Measurements from ENCODE around the gene SRL.
A peak's percentile ranks its signal among the peaks of the same experiment; 100 is the strongest.

SRL gene

DNA sequence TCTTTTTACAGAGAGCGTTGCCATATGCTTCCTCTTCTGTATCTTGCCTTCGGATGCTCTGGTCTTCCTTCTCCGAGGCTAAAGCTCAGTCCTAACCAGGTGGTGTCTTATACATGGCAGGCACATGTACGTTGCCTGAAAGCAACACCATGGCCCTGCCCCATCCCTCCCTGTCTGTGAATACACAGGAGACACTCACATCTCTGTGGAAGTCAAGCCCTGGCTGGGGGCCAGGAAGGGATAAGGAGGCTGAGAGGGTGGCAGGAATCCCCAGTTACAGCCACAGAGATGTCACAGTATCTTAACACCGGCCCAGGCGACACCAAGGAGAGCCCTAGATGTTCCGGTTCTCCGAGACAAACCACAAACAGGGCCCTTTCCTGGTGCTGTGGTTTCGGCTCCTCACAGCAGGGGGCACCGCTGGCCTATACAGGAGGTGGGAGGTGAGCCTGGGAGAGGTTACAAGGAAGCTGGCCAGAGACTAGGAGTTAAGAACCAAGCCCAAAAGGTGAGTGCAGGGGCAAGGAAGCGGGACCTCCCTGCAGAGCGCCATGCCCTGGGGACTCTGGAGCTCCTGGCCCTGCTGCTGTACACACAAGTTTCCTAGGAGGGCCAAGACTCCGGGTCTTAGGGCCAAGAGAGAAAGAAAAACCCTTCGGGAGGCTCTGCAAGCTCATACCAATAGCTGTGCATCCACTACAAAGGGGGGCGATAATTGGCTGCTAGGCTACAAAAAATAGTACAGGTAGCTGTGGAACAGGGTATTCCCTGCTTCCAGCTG lies 41.7 kb downstream of the SRL start:
- Histone ChIP-seq H3K4me3 (replicated peaks; ENCODE audit: insufficient read depth, low read length) (no peak overlapping the region), H3K27me3 (ENCODE audit: insufficient read depth, poor library complexity, severe bottlenecking) (no peaks in the 10 kb centered on the region), H3K27ac (replicated peaks) (no peak overlapping the region)
- no peak for TF ChIP-seq GABPA (IDR thresholded peaks at IDR 0.05; ENCODE audit: low read depth)
- TF ChIP-seq, protein P1, sequence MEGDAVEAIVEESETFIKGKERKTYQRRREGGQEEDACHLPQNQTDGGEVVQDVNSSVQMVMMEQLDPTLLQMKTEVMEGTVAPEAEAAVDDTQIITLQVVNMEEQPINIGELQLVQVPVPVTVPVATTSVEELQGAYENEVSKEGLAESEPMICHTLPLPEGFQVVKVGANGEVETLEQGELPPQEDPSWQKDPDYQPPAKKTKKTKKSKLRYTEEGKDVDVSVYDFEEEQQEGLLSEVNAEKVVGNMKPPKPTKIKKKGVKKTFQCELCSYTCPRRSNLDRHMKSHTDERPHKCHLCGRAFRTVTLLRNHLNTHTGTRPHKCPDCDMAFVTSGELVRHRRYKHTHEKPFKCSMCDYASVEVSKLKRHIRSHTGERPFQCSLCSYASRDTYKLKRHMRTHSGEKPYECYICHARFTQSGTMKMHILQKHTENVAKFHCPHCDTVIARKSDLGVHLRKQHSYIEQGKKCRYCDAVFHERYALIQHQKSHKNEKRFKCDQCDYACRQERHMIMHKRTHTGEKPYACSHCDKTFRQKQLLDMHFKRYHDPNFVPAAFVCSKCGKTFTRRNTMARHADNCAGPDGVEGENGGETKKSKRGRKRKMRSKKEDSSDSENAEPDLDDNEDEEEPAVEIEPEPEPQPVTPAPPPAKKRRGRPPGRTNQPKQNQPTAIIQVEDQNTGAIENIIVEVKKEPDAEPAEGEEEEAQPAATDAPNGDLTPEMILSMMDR (IDR thresholded peaks at IDR 0.05; ENCODE audit: insufficient read depth, low read length) = peak; percentile 22
- peak; percentile 37 to 72 for DNase-seq (ENCODE audit: low read depth in 1 of 2, low spot score in 1 of 2)

GRCh38 chr16:4198816-4199215 lies 43.1 kb downstream of the SRL start:
- Histone ChIP-seq H3K27ac (replicated peaks) (no peak overlapping the region), H3K4me3 (replicated peaks; ENCODE audit: insufficient read depth, low read length) (no peak overlapping the region), H3K27me3 (ENCODE audit: insufficient read depth, poor library complexity, severe bottlenecking) (no peaks in the 10 kb centered on the region)
- TF ChIP-seq SPI1 (IDR thresholded peaks at IDR 0.05; ENCODE audit: borderline replicate concordance, low read depth) (no peak), POLR2AphosphoS5 (IDR thresholded peaks at IDR 0.05; ENCODE audit: low read depth) (no peak), GABPA (IDR thresholded peaks at IDR 0.05; ENCODE audit: low read depth) (no peak), REST (IDR thresholded peaks at IDR 0.05; ENCODE audit: insufficient replicate concordance, low read depth) (no peak)
- TF ChIP-seq, protein P1 (IDR thresholded peaks at IDR 0.05; ENCODE audit: insufficient read depth, low read length) = no peak
- DNase-seq (ENCODE audit: low read depth in 1 of 2, low spot score in 1 of 2) = no peak

GRCh38 chr16:4194661-4195060 lies 47.2 kb downstream of the SRL start:
- DNase-seq (ENCODE audit: low read depth in 1 of 2, low spot score in 1 of 2) = peak; percentile 74 to 83
- TF ChIP-seq POLR2AphosphoS5 (IDR thresholded peaks at IDR 0.05; ENCODE audit: low read depth) = peak; percentile 64
- TF ChIP-seq GABPA (IDR thresholded peaks at IDR 0.05; ENCODE audit: low read depth) = no peak
- no peak for TF ChIP-seq REST (IDR thresholded peaks at IDR 0.05; ENCODE audit: insufficient replicate concordance, low read depth)
- TF ChIP-seq, protein P1 (IDR thresholded peaks at IDR 0.05; ENCODE audit: insufficient read depth, low read length) = no peak
- TF ChIP-seq SPI1 (IDR thresholded peaks at IDR 0.05; ENCODE audit: borderline replicate concordance, low read depth) = peak; percentile 97
- peak overlapping the region; percentile 74 for H3K27ac ChIP-seq (replicated peaks)
- no peaks in the 10 kb centered on the region for H3K27me3 ChIP-seq (ENCODE audit: insufficient read depth, poor library complexity, severe bottlenecking)
- H3K4me3 ChIP-seq (replicated peaks; ENCODE audit: insufficient read depth, low read length) = no peak overlapping the region

- Histone ChIP-seq H3K27me3 (ENCODE audit: insufficient read depth, poor library complexity, severe bottlenecking) (no peaks in the 10 kb centered on the region), H3K4me3 (replicated peaks; ENCODE audit: insufficient read depth, low read length) (no peak overlapping the region), H3K27ac (replicated peaks) (peak overlapping the region; percentile 74)
- TF ChIP-seq SPI1 (IDR thresholded peaks at IDR 0.05; ENCODE audit: borderline replicate concordance, low read depth) (no peak), POLR2AphosphoS5 (IDR thresholded peaks at IDR 0.05; ENCODE audit: low read depth) (no peak), REST (IDR thresholded peaks at IDR 0.05; ENCODE audit: insufficient replicate concordance, low read depth) (no peak), GABPA (IDR thresholded peaks at IDR 0.05; ENCODE audit: low read depth) (no peak)
- TF ChIP-seq, protein P1 (IDR thresholded peaks at IDR 0.05; ENCODE audit: insufficient read depth, low read length) = no peak
- DNase-seq (ENCODE audit: low read depth in 1 of 2, low spot score in 1 of 2) = peak; percentile 35 to 38
These were observed 48.0 kb downstream of the SRL start for GRCh38 chr16:4193920-4194319.
